Measurements from ENCODE around the gene ITPRID1. TPM values are rescaled to one million over a fixed set of nuclear protein-coding genes. Genes with fewer than 3 reads are reported as not detected.

ITPRID1 gene
- total RNA-seq, 2 experiments from 2014 or later, result not detected

DNA sequence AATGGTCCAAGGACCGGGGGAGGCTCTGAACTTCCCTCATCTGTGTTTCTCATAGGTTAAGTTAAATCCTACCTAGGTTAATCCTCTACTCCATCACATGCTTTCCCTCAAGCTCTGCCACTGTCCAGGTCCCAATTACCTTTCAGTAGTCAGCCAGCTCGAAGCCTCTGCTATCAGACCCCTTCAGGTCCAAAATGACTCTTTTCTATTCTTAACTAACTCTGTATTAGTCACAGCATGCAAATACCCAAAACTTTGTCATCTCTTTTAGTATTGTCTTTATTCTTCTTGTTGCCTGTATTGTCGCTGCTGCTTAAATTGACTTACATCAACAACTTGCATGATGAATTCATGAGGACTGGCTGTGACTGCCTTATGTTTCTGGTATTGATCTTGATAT is 188.5 kb downstream of the ITPRID1 start:
- Mint-ChIP-seq H3K27me3 (no peaks in the 10 kb centered on the region), H3K4me3 (no peak overlapping the region), H3K27ac (no peak overlapping the region), H3K36me3 (ENCODE audit: low read depth) (no peaks in the 10 kb centered on the region), H3K4me1 (ENCODE audit: low read depth) (no peaks in the 10 kb centered on the region), H3K9me3 (no peaks in the 10 kb centered on the region)
- DNase-seq, result no peak
- no peak overlapping the region for H3K27ac ChIP-seq (ENCODE audit: low read depth in 1 of 2, low read length in 2 of 2)
- POLR2A ChIA-PET, result no interaction called here
- TF ChIP-seq, protein P1, sequence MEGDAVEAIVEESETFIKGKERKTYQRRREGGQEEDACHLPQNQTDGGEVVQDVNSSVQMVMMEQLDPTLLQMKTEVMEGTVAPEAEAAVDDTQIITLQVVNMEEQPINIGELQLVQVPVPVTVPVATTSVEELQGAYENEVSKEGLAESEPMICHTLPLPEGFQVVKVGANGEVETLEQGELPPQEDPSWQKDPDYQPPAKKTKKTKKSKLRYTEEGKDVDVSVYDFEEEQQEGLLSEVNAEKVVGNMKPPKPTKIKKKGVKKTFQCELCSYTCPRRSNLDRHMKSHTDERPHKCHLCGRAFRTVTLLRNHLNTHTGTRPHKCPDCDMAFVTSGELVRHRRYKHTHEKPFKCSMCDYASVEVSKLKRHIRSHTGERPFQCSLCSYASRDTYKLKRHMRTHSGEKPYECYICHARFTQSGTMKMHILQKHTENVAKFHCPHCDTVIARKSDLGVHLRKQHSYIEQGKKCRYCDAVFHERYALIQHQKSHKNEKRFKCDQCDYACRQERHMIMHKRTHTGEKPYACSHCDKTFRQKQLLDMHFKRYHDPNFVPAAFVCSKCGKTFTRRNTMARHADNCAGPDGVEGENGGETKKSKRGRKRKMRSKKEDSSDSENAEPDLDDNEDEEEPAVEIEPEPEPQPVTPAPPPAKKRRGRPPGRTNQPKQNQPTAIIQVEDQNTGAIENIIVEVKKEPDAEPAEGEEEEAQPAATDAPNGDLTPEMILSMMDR (IDR thresholded peaks at IDR 0.05), result no peak
- no peaks in the 10 kb centered on the region for H3K36me3 ChIP-seq (ENCODE audit: insufficient read depth, low read length)
- H3K27me3 ChIP-seq (ENCODE audit: control insufficient read depth in 1 of 2, insufficient read depth in 2 of 2, low read length in 2 of 2), result no peaks in the 10 kb centered on the region
- intact Hi-C loops (cut with DNase I, micrococcal nuclease), result no loop called here
- H3K9me3 ChIP-seq (ENCODE audit: control insufficient read depth in 1 of 2, insufficient read depth in 1 of 2, low read length in 2 of 2), result no peaks in the 10 kb centered on the region
- H3K4me1 ChIP-seq (ENCODE audit: insufficient read depth, low read length), result no peaks in the 10 kb centered on the region
- no peak overlapping the region for H3K4me3 ChIP-seq (ENCODE audit: low read length)
- no peak for ATAC-seq (ENCODE audit: poor library complexity)
- CTCF ChIA-PET, result interaction anchor here (0.6 kb wide), 1 partner anchor 63 kb away, joined by 3 read pairs; no protein-coding TSS in a partner anchor

DNA sequence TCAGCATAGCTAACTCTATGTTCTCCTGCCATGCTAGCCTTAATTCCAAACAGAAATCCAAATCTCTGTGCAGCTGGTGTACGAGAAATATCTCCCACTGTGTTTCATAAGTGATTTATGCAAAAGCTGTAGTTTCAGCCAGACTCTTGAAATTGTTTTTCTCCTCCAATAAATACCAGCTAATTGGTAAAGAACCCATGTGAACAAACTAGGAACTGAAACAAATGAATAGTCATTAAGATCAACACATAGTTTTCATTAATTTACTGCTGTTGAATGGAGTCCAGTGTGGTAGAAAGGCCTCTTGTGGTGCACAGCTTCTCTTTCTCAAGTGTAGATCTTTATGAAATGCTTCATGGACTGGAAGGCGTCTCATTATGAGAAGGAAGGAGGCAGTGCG is 191.5 kb downstream of the ITPRID1 start:
- POLR2A ChIA-PET, result no interaction called here
- no peak overlapping the region for H3K27ac ChIP-seq (ENCODE audit: low read depth in 1 of 2, low read length in 2 of 2)
- H3K36me3 ChIP-seq (ENCODE audit: insufficient read depth, low read length), result no peaks in the 10 kb centered on the region
- no peak for ATAC-seq (ENCODE audit: poor library complexity)
- Mint-ChIP-seq H3K9me3 (no peaks in the 10 kb centered on the region), H3K27ac (no peak overlapping the region), H3K27me3 (no peaks in the 10 kb centered on the region), H3K4me1 (ENCODE audit: low read depth) (no peaks in the 10 kb centered on the region), H3K4me3 (no peak overlapping the region), H3K36me3 (ENCODE audit: low read depth) (no peaks in the 10 kb centered on the region)
- CTCF ChIA-PET, result no interaction called here
- TF ChIP-seq, protein P1 (IDR thresholded peaks at IDR 0.05), result no peak
- intact Hi-C loops (cut with DNase I, micrococcal nuclease), result no loop called here
- H3K27me3 ChIP-seq (ENCODE audit: control insufficient read depth in 1 of 2, insufficient read depth in 2 of 2, low read length in 2 of 2), result no peaks in the 10 kb centered on the region
- H3K4me3 ChIP-seq (ENCODE audit: low read length), result no peak overlapping the region
- no peak for DNase-seq
- H3K9me3 ChIP-seq (ENCODE audit: control insufficient read depth in 1 of 2, insufficient read depth in 1 of 2, low read length in 2 of 2), result no peaks in the 10 kb centered on the region
- no peaks in the 10 kb centered on the region for H3K4me1 ChIP-seq (ENCODE audit: insufficient read depth, low read length)

DNA sequence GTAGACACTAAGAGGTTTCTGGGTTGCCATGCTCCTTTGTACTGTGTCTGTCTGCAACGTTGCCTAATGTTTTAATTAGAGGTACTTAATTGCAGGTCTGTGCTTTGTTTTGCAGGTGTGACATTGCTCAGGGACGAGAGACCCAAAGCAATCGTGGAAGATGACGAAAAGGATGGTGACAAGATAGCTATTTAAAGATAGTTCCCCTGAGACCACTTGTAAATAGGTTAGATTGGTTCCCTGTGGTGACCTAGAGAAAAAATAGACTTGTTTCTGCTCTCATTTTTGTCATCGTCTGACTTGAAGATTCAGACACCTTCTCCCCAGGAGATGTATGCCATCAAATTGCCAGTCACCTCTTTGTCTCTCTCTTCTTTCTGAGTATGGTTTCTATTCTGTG is 193.2 kb downstream of the ITPRID1 start:
- Histone ChIP-seq H3K9me3 (ENCODE audit: control insufficient read depth in 1 of 2, insufficient read depth in 1 of 2, low read length in 2 of 2) (peaks cover 0 to 3% of the 10 kb centered on the region in 2 experiments), H3K4me3 (ENCODE audit: low read length) (no peak overlapping the region), H3K27ac (ENCODE audit: low read depth in 1 of 2, low read length in 2 of 2) (no peak overlapping the region), H3K4me1 (ENCODE audit: insufficient read depth, low read length) (no peaks in the 10 kb centered on the region), H3K36me3 (ENCODE audit: insufficient read depth, low read length) (no peaks in the 10 kb centered on the region), H3K27me3 (ENCODE audit: control insufficient read depth in 1 of 2, insufficient read depth in 2 of 2, low read length in 2 of 2) (no peaks in the 10 kb centered on the region)
- H3K4me1 Mint-ChIP-seq (ENCODE audit: low read depth), result no peaks in the 10 kb centered on the region
- ChIA-PET CTCF (no interaction called here), POLR2A (no interaction called here)
- H3K27ac Mint-ChIP-seq, result no peak overlapping the region
- TF ChIP-seq, protein P1 (IDR thresholded peaks at IDR 0.05), result no peak
- ATAC-seq (ENCODE audit: poor library complexity), result no peak
- no peak for DNase-seq
- no peak overlapping the region for H3K4me3 Mint-ChIP-seq
- H3K9me3 Mint-ChIP-seq, result no peaks in the 10 kb centered on the region
- intact Hi-C loops (cut with DNase I, micrococcal nuclease), result no loop called here
- no peaks in the 10 kb centered on the region for H3K27me3 Mint-ChIP-seq
- no peaks in the 10 kb centered on the region for H3K36me3 Mint-ChIP-seq (ENCODE audit: low read depth)

Other genes with a start within 250 kb of the ITPRID1 start
- gene NEUROD6, start 173.4 kb upstream of the ITPRID1 start, total RNA-seq, result not detected
- gene PPP1R17, start 173.1 kb downstream of the ITPRID1 start, total RNA-seq, result not detected

All from CD4-positive, alpha-beta T cell (primary cell).